Endothelial cell of umbilical vein (primary cell): ENCODE measurements around the gene CCT6B.

Experiments used
- CTCF ChIP-seq, 2 donors: IDR thresholded peaks; 1 replicate in 1 of 2; 2 replicates in 1 of 2; pipeline ENCODE4 v1.5.1; 2011; ENCODE audit warnings: low read length in 2 of 2, mild to moderate bottlenecking in 2 of 2, moderate library complexity in 2 of 2, control low read depth in 1 of 2, inconsistent platforms in 1 of 2, low read depth in 1 of 2; ENCODE audit not compliant: insufficient read depth in 1 of 2; ENCODE audit errors: extremely low read depth in 1 of 2
- FOS ChIP-seq: IDR thresholded peaks from 2 replicates; pipeline ENCODE4 v1.6.1; 2011; ENCODE audit warnings: mild to moderate bottlenecking, low read length, moderate library complexity, borderline replicate concordance; ENCODE audit not compliant: insufficient read depth
- JUN ChIP-seq: IDR thresholded peaks from 2 replicates; pipeline ENCODE4 v1.6.1; 2011; ENCODE audit warnings: borderline replicate concordance, low read depth; ENCODE audit not compliant: insufficient read length, insufficient read depth

GRCh38 chr17:34991606-34992005, 30.3 kb upstream of the CCT6B start:
- TF ChIP-seq FOS (no peak), JUN (no peak), CTCF (IDR thresholded peaks at IDR 0.05; ENCODE audit: extremely low read depth in 1 of 2, insufficient read depth in 1 of 2, low read depth in 1 of 2, low read length in 2 of 2) (no peak)
